DND-41 (cell line): ENCODE data around the gene MAP2K2.

ENCODE experiments used
- ATAC-seq: fragments of 200-7000 bp; cut with Tn5 transposase; 3 replicates; pipeline ENCODE4 v1.9.1; 2021; ENCODE audit warnings: low read depth; ENCODE audit not compliant: insufficient read depth
- DNase-seq: peaks from one replicate; pipeline ENCODE4 v3.0.0-alpha.2; 2020
- H2AFZ ChIP-seq: 2 replicates; pipeline ENCODE4 v1.6.0; 2012; ENCODE audit warnings: low read depth, low read length
- H3K27ac ChIP-seq: 2 replicates; pipeline ENCODE4 v1.5.1; 2012; ENCODE audit warnings: low read length, inconsistent platforms
- H3K27me3 ChIP-seq: fragments of 200-600 bp; sonication (generic); 2 replicates; pipeline ENCODE4 v1.6.0; 2012; ENCODE audit warnings: low read length, mild to moderate bottlenecking, inconsistent platforms; ENCODE audit not compliant: insufficient read depth, poor library complexity
- H3K36me3 ChIP-seq: 2 replicates; pipeline ENCODE4 v1.5.1; 2012; ENCODE audit warnings: low read length, inconsistent platforms; ENCODE audit not compliant: insufficient read depth
- H3K4me1 ChIP-seq: 2 replicates; pipeline ENCODE4 v1.5.1; 2012; ENCODE audit warnings: mild to moderate bottlenecking, low read length; ENCODE audit not compliant: insufficient read depth
- H3K4me2 ChIP-seq: 2 replicates; pipeline ENCODE4 v1.6.0; 2012; ENCODE audit warnings: mild to moderate bottlenecking, moderate library complexity, low read length, inconsistent platforms; ENCODE audit not compliant: insufficient read depth
- H3K4me3 ChIP-seq, 2 experiments: fragments of 200-600 bp in 1 of 2; shearing (Covaris generic) in 1 of 2; 2 replicates each; pipeline ENCODE4 v1.5.1; 2012 to 2016; ENCODE audit warnings: inconsistent platforms in 2 of 2, low read length in 2 of 2, mild to moderate bottlenecking in 2 of 2, low read depth in 1 of 2, moderate library complexity in 1 of 2
- H3K79me2 ChIP-seq: 2 replicates; pipeline ENCODE4 v1.6.0; 2012; ENCODE audit warnings: low read length, inconsistent platforms; ENCODE audit not compliant: insufficient read depth
- H3K9ac ChIP-seq: 2 replicates; pipeline ENCODE4 v1.6.0; 2012; ENCODE audit warnings: low read depth, mild to moderate bottlenecking, inconsistent platforms, low read length, moderate library complexity
- H3K9me3 ChIP-seq: 2 replicates; pipeline ENCODE4 v1.5.1; 2012; ENCODE audit warnings: low read length, moderate library complexity, mild to moderate bottlenecking, inconsistent platforms; ENCODE audit not compliant: insufficient read depth, severe bottlenecking
- H4K20me1 ChIP-seq: 2 replicates; pipeline ENCODE4 v1.6.0; 2012; ENCODE audit warnings: low read length; ENCODE audit not compliant: insufficient read depth
- CTCF ChIP-seq: IDR thresholded peaks from 2 replicates; pipeline ENCODE4 v1.5.1; 2012; ENCODE audit warnings: borderline replicate concordance, low read length, moderate library complexity, mild to moderate bottlenecking; ENCODE audit not compliant: poor library complexity, severe bottlenecking; ENCODE audit errors: extremely low read depth
- EZH2 ChIP-seq: IDR thresholded peaks from 3 replicates; pipeline ENCODE4 v1.6.1; 2012; ENCODE audit warnings: borderline replicate concordance, low read depth, mild to moderate bottlenecking, moderate library complexity, low read length, inconsistent platforms; ENCODE audit not compliant: severe bottlenecking

Gene MAP2K2

GRCh38 chr19:4052993-4053422 lies 70.9 kb downstream of the MAP2K2 start:
- DNase-seq: no peak
- Histone ChIP-seq H3K4me2 (no peak overlapping the region), H2AFZ (no peak overlapping the region), H3K9me3 (no peaks in the 10 kb centered on the region), H3K4me3 (no peak overlapping the region), H3K27ac (no peak overlapping the region), H3K4me1 (no peaks in the 10 kb centered on the region), H3K79me2 (peaks cover 96% of the 10 kb centered on the region), H3K27me3 (no peaks in the 10 kb centered on the region), H3K36me3 (peaks cover 78% of the 10 kb centered on the region), H3K9ac (no peak overlapping the region), H4K20me1 (peaks cover 88% of the 10 kb centered on the region)
- TF ChIP-seq CTCF (no peak), EZH2 (no peak)
- ATAC-seq: no peak

GRCh38 chr19:4052114-4052992 lies 71.6 kb downstream of the MAP2K2 start:
- Histone ChIP-seq H3K9ac (no peak overlapping the region), H3K4me3 (no peak overlapping the region), H4K20me1 (peaks cover 83% of the 10 kb centered on the region), H3K27me3 (no peaks in the 10 kb centered on the region), H3K9me3 (no peaks in the 10 kb centered on the region), H3K79me2 (peaks cover 95% of the 10 kb centered on the region), H3K27ac (no peak overlapping the region), H3K36me3 (peaks cover 80% of the 10 kb centered on the region), H3K4me1 (no peaks in the 10 kb centered on the region), H2AFZ (no peak overlapping the region), H3K4me2 (no peak overlapping the region)
- ATAC-seq (no peak), DNase-seq (no peak)
- TF ChIP-seq CTCF: no peak
- no peak for TF ChIP-seq EZH2

- no peak for DNase-seq
- no peaks in the 10 kb centered on the region for H3K9me3 ChIP-seq
- no peak overlapping the region for H3K9ac ChIP-seq
Observed at GRCh38 chr19:4051175-4052101, 72.5 kb downstream of the MAP2K2 start.

More at GRCh38 chr19:4051175-4052101, 72.5 kb downstream of the MAP2K2 start:
- H3K27ac ChIP-seq: no peak overlapping the region
- H4K20me1 ChIP-seq: peaks cover 80% of the 10 kb centered on the region
- H3K79me2 ChIP-seq: peaks cover 91% of the 10 kb centered on the region
- H3K36me3 ChIP-seq: peaks cover 83% of the 10 kb centered on the region
- H2AFZ ChIP-seq: no peak overlapping the region
- no peak overlapping the region for H3K4me2 ChIP-seq
- no peak overlapping the region for H3K4me3 ChIP-seq
- no peaks in the 10 kb centered on the region for H3K4me1 ChIP-seq
- TF ChIP-seq CTCF: no peak
- no peak; the same call in 2 of the 3 replicates for ATAC-seq
- no peaks in the 10 kb centered on the region for H3K27me3 ChIP-seq
